HepG2 (cell line): ENCODE data around the gene NCKAP1. TPM values are rescaled to one million over a fixed set of nuclear protein-coding genes. Genes with fewer than 3 reads are reported as not detected.

Experiments
- BCL3 ChIP-seq: sonication (generic); formaldehyde crosslinking; IDR thresholded peaks from 2 replicates; pipeline ENCODE4 v1.5.1; 2020; ENCODE audit warnings: mild to moderate bottlenecking, missing genetic modification reagents, moderate library complexity
- HIVEP1 ChIP-seq: sonication (generic); formaldehyde crosslinking; IDR thresholded peaks from 2 replicates; pipeline ENCODE4 v1.4.0; 2020; ENCODE audit warnings: mild to moderate bottlenecking, missing genetic modification reagents
- MTERF4 ChIP-seq: sonication (generic); formaldehyde crosslinking; IDR thresholded peaks from 2 replicates; pipeline ENCODE4 v1.8.0; 2023; ENCODE audit warnings: mild to moderate bottlenecking, missing genetic modification reagents
- MTF2 ChIP-seq: sonication (generic); formaldehyde crosslinking; IDR thresholded peaks from 2 replicates; pipeline ENCODE4 v1.5.0; 2020; ENCODE audit warnings: missing genetic modification reagents, borderline replicate concordance
- NR2F1 ChIP-seq, 2 experiments: fragments of 450-650 bp in 1 of 2; formaldehyde crosslinking in 1 of 2; IDR thresholded peaks; 2 replicates each; pipeline versions ENCODE4 v1.5.0 to v1.6.1; 2016 to 2020; ENCODE audit warnings: mild to moderate bottlenecking in 1 of 2, missing compliant biosample characterization in 1 of 2, missing genetic modification reagents in 1 of 2, moderate library complexity in 1 of 2
- PRDM10 ChIP-seq: sonication (generic); formaldehyde crosslinking; IDR thresholded peaks from 2 replicates; pipeline ENCODE4 v1.4.0; 2020; ENCODE audit warnings: low read depth, missing genetic modification reagents
- SOX5 ChIP-seq: IDR thresholded peaks from 2 replicates; pipeline ENCODE4 v1.6.1; 2016; ENCODE audit warnings: borderline replicate concordance
- SRSF9 ChIP-seq: fragments of 200-400 bp; formaldehyde crosslinking; IDR thresholded peaks from 2 replicates; pipeline ENCODE4 v1.6.1; 2018; ENCODE audit warnings: borderline replicate concordance, mild to moderate bottlenecking, low read depth, low read length; ENCODE audit not compliant: insufficient read depth, poor library complexity, severe bottlenecking
- ZNF407 ChIP-seq: sonication (generic); formaldehyde crosslinking; IDR thresholded peaks from one replicate; pipeline ENCODE4 v1.5.1; 2020; ENCODE audit warnings: mild to moderate bottlenecking, missing genetic modification reagents; ENCODE audit errors: not compliant biosample characterization
- ZNF720 ChIP-seq: sonication (generic); formaldehyde crosslinking; IDR thresholded peaks from 2 replicates; pipeline ENCODE4 v1.4.0; 2020; ENCODE audit warnings: missing genetic modification reagents
- ZNF746 ChIP-seq: sonication (generic); formaldehyde crosslinking; IDR thresholded peaks from 2 replicates; pipeline ENCODE4 v1.8.0; 2022; ENCODE audit warnings: mild to moderate bottlenecking, missing genetic modification reagents
- polyA plus RNA-seq, 8 experiments: library from polyadenylated mRNA; depleted of rRNA in 3 of 8; stranded (reverse) in 7 of 8; unstranded in 1 of 8; fragments of >200 nt; fragmentation: Illumina TruSeq in 4 of 8; extraction: Trizol in 4 of 8; gene quantifications; 2 replicates each; pipeline versions ENCODE4 v1.2.1 to v1.2.3, GENCODE V29; 2011 to 2016; ENCODE audit warnings: low read depth in 4 of 8, missing spikeins in 1 of 8, mixed read lengths in 1 of 8; ENCODE audit not compliant: insufficient read depth in 1 of 8
- total RNA-seq, 5 experiments: library from RNA; depleted of rRNA; stranded (reverse); fragments of >200 nt; fragmentation: Illumina TruSeq; extraction: Trizol; gene quantifications; 2 replicates each; pipeline ENCODE4 v1.2.3, GENCODE V29; 2016; ENCODE audit warnings: low read depth in 1 of 5

Gene NCKAP1
- total and polyA plus RNA-seq, 2 of the 13 experiments (the other 11 are each of a cell fraction or from before 2014, with no cell fraction given): 72.1 to 96.3 TPM

- TF ChIP-seq MTERF4: peak; percentile 46; the same call in 1 of the 2 replicates
- no peak for TF ChIP-seq ZNF407 (CRISPR knock-in tag)
- no peak for TF ChIP-seq NR2F1 (CRISPR knock-in tag; IDR thresholded peaks at IDR 0.05)
- TF ChIP-seq BCL3 (CRISPR knock-in tag): no peak
- no peak for TF ChIP-seq SRSF9
- no peak for TF ChIP-seq PRDM10 (CRISPR knock-in tag)
- TF ChIP-seq ZNF746: no peak
- TF ChIP-seq MTF2 (CRISPR knock-in tag): no peak
- no peak; the same call in 1 of the 2 replicates for TF ChIP-seq SOX5 (CRISPR knock-in tag)
- no peak for TF ChIP-seq ZNF720 (CRISPR knock-in tag)
- TF ChIP-seq HIVEP1 (CRISPR knock-in tag): peak; percentile 79
Measured at GRCh38 chr2:183038341-183039300, at the start of gene NCKAP1 (continued).
